Measurements from ENCODE around the gene SCN5A. TPM values are rescaled to one million over a fixed set of nuclear protein-coding genes. Genes with fewer than 3 reads are reported as not detected.
A peak's percentile ranks its signal among the peaks of the same experiment; 100 is the strongest.

SCN5A gene
- total RNA-seq, 1 donor from 2014 or later = 6.5 TPM

DNA sequence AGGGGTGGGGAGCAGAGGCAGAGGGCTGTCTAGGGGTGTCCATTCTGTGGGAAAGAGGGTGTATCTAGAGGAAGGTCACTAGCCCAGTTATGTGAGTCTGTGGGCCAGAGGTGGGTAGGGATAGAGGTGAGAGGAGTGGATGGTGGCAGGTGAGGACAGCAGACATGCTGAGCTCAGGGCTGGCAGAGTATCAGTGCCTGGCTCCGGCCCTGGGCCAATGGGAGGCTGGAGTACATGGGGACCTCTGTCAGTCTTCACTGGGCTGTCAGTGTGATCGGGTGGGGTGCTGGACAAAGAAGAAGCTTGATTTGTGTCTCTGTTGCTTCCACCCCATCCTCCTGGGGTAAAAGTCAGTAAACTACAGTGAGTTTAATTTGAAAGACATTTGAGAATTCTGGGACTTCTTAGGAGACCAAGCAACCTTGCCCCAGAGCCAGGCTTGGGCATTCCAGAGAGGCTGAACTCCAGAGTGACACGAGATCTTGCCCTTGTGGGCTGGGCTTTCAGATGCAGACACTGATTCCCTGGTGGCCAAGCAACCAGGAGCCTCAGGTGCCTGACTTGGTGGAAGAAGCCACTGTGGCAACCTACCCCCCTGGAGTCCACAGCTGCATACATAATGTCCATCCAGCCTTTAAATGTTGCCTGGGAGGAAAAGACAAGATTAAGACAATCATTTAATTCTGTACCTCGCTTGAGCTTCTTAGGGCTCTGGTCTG, 92.7 kb downstream of the SCN5A start:
- no peak for DNase-seq

DNA sequence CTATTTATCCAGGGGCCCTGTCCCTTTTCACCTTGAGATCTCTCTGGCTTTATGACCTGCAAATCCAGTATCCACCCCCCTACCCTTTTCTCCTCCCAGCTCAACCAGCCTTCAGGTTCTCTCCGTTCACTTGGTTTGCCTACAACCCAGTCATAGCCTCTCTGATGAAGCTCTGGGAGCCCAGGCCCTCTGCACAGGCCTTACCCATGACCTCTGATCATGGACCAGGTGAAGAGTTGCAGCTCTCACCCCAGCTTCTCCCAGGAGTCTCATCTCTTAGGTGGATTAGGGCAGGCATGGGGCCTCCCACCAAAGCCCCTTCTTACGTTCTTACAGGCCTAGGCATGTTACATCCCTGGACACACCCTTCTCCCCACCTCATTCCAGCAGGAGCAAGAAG, 93.6 kb downstream of the SCN5A start:
- DNase-seq = no peak

DNA sequence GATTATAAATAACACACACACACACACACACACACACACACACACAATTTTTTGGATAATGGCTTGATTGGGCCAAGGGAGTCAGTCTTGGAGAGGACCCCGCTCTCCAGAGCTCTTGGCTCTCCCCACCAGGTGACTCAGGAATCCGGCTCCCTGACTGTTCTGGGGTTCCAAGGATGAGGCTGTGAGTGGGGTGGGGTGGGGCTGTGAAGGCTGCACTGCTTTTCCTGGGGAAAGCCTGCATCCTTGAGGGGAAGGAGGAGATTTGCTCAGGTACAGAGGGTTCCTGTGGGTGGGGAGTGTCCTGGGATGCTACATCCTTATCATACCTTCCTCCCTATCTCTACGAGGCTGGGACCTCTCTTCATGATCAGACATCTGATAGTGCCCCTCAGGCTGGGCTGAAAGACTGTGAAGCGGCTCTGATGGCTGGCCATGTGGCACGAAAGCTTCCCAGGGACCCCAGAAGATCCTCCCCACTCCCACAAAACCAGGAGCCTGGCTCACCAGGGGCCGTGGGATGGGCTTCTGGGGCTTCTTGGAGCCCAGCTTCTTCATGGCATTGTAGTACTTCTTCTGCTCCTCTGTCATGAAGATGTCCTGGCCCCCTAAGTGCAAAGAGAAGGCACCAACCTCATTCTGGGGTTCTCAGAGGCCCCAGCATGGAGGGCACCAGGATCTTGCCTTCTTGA, 94.2 kb downstream of the SCN5A start:
- DNase-seq = no peak

DNA sequence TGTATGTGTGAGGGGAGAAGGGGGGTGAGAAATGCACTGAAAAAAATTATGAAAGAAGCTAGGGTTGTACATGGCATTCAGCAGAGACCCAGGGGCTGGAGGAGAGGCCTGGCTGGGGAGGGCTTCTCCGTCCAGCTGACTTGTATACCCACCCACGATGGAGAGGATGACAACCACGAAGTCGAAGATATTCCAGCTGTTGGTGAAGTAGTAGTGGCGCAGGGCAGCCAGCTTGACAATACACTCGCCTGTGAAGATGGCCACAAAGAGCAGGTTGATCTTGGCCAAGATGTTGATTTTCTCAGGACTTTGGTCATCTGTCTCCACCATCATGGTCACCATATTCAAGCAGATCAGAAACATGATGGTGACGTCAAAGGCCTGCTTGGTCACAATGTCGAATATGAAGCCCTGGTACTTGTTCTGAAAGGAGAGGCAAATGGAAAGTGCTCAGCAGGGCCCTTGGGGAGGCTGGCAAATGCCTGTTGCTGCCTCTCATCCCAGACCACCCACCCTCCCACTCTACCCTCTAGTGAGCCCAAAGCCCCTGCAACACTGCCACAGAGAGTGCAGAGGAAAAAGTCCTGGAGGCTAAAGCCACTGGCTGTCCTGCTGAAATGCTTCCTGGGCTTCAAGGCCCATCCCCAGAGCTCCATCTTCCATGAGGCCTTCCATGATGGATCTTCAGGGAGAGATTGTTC, 95.2 kb downstream of the SCN5A start:
- no peak for DNase-seq

DNA sequence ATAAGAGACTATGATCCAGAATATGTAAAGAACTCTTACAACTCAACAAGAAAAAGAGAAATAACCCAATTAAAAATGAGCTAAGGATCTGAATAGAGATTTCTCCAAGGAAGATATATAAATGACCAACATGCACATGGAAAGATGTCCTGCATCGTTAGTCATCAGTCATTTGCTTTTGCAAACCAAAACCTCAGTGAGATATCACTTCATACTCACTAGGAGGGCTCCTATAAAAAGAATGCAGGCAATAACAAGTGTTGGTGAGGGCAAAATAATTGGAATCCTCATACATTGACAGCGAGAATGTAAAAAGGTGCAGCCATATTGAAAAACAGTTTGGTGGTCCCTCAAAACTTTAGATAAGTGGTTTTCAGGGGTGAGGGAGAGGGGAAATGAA, 96.4 kb downstream of the SCN5A start:
- no peak for DNase-seq

DNA sequence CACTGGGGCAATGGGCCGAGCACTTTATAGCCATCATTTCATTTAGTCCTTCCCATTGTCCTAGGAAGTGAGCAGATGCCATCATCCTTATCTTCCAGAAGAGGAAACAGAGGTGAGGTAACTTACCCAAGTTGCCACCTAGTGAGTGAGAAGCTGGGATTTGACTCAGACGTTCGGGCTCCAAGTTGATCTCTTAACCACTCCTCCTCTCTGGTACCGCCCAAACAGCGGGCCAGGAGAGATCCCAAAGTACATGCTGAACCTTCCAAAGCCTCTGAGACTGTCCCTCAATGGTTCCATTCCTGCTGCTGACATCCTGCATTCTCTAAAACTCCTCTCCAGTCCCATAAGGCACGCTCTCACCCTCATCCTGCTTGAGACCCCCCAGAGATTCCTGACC, 97.1 kb downstream of the SCN5A start:
- no peak for DNase-seq

DNA sequence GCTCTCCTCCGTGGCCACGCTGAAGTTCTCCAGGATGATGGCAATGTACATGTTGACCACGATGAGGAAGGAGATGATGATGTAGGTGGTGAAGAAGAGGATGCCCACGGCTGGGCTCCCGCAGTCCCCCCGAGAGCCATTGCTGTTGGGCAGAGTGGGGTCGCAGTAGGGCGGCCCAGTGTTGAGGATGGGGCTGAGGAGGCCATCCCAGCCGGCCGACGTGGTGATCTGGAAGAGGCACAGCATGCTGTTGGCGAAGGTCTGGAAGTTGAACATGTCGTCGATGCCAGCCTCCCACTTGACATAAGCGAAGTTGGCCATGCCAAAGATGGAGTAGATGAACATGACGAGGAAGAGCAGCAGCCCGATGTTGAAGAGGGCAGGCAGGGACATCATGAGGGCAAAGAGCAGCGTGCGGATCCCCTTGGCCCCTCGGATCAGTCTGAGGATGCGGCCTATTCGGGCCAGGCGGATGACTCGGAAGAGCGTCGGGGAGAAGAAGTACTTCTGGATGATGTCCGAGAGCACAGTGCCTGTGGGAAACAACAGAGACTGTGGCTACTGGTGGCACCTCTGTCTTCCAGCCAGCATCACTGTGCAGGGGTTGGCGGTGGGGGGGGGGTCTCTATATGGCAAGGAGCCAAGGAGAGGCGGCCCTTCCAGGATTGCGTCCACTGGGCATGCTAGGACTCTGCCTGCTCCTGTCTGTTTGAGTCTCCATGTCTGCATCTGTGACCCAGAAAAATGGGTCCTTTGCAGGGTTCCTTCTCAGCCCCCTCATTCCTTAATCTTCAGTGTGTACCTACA, 98.3 kb downstream of the SCN5A start:
- no peak for DNase-seq

DNA sequence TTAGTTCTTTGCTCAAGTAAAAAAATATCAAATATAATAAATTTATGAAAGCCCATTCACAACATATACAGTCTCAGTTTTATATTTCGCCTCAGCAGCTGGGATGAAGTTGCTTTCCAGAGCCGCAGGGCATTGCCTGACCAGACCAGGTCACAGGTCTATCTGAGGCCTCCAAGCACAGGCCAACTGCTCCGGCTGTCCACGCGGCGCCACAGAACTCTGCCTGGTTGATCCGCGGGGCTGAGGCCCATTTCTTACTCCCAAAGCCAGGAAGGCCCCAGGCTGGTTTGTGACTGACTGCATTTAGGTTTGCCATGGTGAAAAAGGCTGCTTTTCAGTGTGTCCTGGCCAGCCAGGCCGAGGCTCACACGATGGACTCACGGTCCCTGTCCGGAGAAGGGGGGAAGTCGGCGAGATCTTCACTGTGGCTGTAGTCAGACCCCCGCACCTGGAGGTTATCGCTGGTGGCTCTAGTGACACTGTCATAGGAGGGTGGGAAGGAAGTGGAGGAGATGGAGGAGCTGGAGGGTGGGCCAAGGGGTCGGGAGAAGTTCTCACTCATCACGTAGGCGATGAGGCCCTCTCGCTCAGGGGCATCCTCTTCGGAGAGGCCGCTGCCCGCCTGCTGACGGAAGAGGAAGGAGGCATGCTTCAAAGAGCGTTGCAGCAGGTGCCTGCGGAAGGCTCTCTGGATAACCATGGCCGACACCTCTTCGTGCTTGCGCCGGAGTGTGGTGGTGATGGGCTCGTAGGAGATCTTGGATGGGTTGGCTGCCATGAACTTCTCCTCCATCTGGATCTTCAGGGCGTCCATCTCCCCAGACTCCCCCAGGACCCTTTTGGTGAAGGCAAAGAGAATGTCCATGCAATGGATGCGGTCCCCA, 99.3 kb downstream of the SCN5A start:
- no peak for DNase-seq

DNA sequence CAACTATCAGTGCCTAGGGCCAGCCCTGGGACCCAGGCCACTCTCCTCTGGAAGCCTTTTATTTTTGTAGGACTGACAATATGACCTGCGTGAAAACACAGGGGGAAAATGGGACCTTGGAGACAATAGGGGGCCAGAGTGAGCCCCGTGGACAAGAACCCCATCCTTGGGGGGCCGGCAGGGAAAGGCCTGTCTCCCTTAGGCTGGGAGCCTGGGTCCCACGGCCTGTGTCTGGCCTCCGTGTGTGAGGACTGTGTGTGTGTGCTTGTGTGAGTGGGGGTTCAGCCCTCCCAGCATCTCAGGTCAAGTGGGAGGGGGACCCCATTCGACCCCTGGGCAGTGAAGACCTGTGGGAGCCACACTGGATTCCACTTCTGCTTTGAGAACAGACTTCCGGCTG, 100.0 kb downstream of the SCN5A start:
- no peak for DNase-seq

DNA sequence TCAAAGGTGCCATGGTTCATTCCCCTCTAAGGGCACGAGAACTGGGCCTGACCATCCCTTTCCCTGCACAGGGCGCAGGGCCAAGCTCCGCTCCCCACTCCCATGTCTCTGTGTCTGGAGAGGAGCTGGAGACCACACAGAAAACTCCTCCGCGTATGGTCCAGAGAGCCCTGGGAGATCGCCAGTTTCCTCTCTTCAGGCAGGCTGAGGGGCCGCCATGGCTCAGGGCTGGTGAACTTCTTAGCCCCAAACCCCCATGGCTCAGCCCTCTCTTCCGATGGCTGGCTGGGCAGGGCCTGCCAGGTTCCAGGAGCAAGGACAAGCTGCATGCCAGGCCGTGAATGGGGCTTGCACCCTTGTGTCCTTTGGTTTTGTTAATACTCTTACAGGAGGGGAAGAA, 100.4 kb downstream of the SCN5A start:
- no peak for DNase-seq

DNA sequence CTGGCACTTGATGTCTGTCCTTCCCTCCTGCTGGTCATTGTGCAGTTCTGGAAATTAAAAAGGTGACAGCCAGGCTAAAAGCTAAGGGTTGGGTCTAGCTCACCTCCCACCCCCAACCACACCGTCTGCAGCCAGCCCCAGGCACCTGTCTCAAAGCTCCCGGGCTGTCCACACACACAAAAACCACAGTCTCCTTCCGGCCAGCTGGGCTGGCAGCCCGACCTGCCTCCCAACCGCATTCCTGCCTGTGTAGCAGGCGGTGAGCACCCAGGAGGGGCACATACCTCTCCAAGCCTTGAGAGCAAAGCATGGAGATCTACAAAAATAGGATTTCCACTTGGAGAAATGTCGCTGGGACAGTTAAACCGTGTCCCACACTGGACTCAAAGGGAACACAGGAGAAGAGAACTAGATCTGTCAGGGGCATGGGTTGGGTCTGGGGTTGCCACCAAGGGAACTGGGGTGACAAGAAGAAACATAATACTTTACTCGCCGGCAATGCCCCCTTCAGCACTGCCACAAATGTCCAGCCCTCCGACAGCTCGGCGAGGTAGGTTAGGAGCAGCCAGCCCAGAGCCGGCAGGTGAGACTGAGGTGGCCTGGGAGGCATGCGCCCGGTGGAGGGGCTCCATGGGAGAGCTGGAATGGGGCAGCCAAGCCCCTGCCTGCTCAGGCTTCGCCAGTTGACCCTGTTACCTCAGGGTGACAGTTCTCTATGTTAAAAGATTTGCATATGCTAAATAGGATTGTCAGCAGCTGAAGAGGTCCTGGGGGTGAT, 101.1 kb downstream of the SCN5A start:
- no peak for DNase-seq

DNA sequence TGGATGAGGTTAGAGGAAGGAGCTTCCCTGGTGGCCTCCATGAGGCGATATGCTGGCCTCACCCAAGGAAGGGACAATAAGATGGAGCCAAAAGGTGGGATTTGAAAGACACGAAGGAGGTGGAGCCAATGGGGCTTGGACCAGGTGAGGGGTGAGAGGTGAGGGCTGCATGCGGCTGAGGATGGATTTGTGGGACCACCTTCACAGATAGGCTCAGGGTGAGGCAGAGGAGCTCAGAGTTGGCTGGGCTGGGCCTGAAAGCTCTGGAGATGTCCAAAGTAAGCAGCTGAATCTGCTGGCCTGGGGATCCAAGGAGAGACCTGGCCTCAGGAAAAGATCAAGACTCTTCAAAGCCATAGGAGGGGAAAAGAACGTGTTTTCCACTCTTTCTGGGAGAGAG, 103.5 kb downstream of the SCN5A start:
- DNase-seq = no peak

DNA sequence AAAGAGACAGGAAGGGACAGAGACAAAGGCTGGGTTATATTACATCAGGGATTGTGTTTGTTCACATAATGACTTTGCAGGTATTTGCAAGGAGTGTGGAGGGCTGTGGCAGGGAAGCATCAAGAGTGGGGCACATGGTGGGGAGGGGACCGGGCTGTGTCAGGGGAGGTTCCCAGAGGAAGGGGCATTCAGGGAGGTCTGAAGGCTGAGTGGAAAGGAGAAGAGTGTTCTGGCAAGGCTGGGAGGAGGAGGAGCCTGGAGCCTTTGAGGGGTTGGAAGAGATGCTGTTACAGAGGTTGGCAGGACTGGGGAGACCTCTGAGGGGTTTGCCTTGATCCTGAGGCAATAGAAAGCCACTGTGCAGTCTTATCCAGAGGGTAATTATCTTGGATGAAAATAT, 103.9 kb downstream of the SCN5A start:
- no peak for DNase-seq

DNA sequence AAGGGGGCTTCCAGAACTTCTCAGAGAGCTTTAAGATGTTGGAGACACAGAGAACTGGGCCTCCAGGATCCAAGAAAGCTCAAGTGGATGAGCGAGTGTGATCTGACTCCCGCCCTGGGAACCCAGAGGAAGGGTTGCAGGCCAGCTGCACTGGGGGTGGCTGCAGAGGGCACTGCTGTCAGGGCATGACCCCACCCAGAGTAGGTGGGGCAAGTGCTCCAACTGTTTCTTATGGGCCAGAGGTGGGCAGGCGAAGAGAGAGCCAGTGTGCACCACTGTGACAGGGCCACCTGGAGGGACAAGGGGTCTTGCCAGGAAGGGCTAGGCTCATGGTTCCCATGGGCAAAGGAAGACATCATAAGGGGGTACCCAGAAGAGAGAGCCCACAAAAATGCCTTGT, 104.6 kb downstream of the SCN5A start:
- DNase-seq = no peak

DNA sequence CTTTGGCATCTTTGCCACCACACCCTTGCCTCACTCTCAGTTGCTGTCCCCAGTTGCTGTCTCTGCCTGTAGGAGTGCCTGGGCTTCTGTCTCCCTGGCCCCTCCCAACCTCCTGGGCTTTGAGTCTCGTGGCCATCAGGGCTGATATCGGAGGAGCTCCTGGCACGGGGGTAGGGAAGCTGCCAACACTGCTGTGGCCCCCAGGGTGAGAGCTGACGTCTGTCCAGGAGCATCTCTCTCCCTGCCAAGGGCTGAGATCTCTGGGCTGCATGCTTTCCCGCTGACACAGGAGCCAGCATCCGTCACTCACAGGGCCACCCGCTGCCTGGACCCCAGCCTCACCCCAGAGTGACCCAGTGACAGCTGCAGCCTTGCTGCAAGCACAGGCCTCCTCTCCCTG, 105.9 kb downstream of the SCN5A start:
- DNase-seq = no peak

DNA sequence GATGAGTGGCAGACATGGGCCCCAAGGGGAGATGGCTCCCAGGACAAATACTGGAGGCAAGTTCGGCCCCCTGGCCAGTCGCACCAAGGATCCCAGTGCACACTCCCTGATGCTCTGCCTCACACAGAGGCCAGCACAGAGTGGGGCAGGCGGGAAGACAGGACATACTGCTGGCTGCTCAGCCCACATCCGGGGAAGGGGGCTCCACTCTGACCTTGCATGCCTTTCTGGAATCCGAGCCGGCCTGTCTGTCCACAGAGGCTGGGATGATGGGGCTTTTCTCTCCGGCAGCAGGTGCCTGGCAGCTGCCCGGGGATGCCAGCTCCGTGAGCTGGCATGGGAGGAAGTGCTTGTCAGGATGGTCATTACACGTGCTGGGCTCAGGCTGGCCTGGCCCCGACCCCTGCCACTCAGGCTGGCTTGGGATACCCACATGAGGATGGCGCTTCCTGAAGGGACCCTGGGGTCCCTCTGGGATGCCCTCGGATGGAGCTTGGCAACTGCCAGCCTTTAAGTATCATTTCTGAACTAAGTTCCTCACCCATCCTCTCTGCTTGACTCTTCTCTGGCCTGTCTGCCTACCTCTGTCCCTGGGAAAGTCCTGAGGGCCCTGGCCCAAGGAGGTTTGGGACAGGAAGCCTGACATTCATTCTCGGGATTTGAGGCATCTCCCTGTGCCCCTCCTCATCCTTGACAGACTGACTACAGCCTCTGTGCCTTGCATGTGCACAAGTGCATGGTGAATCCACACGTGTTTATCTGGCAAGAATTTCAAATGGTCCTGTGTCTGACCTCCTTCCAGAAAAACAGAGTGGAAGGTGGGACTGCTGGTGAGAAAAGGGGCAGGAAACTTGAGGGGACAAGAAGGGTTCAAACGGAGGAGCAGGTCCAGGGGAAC, 106.8 kb downstream of the SCN5A start:
- DNase-seq = peak; percentile 20

DNA sequence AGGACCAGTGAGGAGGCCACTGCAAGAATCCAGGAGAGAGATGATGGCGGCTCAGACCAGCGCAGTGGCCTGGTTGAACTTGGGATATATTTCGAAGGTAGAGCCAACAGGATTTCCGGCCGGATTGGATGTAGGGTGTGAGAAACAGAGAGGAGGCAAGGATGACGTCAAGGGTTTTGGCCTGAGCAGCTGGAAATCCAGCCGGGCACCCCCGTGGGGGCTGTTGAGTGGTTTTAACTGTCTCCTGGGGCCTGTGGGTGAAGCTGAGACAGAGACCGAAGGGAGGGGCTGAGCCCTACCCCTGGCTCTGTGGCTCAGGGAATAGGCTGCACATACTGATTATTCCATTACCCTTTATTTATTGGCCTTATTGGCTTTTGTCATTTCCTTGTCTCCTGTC, 107.7 kb downstream of the SCN5A start:
- DNase-seq = peak; percentile 35

DNA sequence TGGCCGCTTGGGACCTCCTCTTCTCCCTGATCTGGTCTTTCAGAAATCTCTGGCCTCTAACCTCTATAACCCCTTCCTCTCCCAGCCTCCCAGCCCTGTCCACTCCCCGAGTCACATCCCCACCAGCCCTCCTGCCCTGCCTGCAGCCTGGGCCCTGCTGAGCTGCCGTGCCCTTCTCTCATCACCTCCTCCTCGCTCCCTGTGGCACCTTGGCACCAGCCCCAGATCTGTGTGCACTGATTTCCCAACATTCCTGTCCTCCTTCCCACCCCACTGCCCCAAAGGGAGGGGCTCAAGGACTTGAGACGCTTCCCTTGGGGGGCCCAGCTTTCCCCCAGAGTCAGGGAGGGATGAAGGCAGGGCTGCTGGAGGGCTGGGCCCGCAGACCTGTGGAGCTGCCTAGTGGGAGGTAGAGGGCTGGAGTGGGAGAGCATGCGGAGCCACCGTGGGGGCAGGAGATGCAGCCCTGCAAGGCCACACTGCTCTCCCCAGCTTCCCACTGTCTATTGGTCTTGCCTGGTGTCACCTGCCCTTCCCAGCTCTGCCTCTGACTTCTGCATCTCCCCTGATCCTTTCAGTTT, 110.6 kb downstream of the SCN5A start:
- DNase-seq = no peak

DNA sequence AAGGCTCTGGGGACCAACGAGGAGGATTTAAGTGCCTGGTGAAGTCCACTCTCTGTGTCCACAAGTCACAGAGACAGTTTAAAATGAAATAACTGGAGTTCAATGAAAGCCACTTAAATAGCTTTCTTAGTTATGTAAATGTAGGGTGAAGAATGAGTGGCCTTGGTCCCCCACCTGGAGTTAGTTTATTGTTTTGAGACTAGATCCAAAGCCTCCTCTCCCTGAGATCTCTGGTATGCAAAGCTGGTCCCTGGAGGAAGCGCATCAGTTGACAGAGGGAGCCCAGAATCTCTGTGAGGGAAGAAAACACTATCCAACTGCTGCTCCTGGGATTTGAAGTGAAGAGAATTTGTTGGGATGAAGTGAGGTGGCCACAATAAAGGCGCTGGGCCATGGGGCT, 112.8 kb downstream of the SCN5A start:
- no peak for DNase-seq

DNA sequence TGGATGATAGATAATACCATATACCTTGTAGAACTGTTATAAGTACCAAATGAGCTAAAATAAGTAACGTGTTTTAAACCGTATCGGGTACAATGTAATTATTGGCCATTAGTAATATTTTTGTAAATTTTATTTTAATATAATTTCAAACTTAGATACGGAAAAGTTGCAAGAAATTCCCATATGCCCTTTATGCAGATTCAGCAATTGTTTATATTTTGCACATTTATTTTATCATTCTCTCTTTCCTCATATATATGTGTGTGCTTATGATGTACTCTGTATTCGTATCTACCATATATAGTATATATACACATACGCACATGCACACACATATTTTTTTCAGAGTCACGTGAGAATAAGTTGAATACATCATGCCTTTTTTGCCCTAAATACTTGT, 114.9 kb downstream of the SCN5A start:
- DNase-seq = no peak
